K562 (cell line): Measurements from ENCODE around the gene INSR. TPM values are rescaled to one million over a fixed set of nuclear protein-coding genes. Genes with fewer than 3 reads are reported as not detected.

ENCODE experiments used
- ATAC-seq: fragments of 200-7000 bp; cut with Tn5 transposase; 3 replicates; pipeline ENCODE4 v1.9.1; 2020; ENCODE audit warnings: moderate library complexity
- BruUV-seq: library from RNA; stranded (reverse); fragments of 400-500 nt; replicated peaks from 2 replicates; lab custom pipeline; 2021; lab: Mats Ljungman, UMichigan
- CTCF ChIA-PET: fragments of 300-600 bp; formaldehyde crosslinking; extraction: SDS; loops from one replicate; lab custom pipeline; 2021; ENCODE audit warnings: low intra/inter-chr PET ratio; lab: Yijun Ruan, JAX
- POLR2A ChIA-PET: fragments of 300-600, 350-650 bp; sonication (Branson Sonifier 250); formaldehyde crosslinking; extraction: SDS; loops from one replicate; lab custom pipeline; 2021; ENCODE audit warnings: antibody characterized with exemption, inconsistent platforms; lab: Yijun Ruan, JAX
- DNase-seq, 4 experiments: peaks; one replicate each; pipeline versions ENCODE4 v3.0.0 to v3.0.0-alpha.2; 2011 to 2018; ENCODE audit warnings: low spot score in 3 of 4, mixed read lengths in 3 of 4; ENCODE audit errors: extremely low read depth in 1 of 4
- FAIRE-seq: peaks from 2 replicates; lab custom pipeline; 2011; peaks lifted over from hg19 to GRCh38; lab: Jason Lieb, UNC
- H2AFZ ChIP-seq: 2 replicates; pipeline ENCODE4 v1.6.0; 2011; ENCODE audit warnings: low read depth, low read length, control low read depth, inconsistent platforms
- H3K27ac ChIP-seq: fragments of 200-600 bp; 3 replicates; pipeline ENCODE4 v1.8.0; 2011; ENCODE audit warnings: low read depth, mild to moderate bottlenecking, control low read depth, inconsistent platforms, low read length, moderate library complexity, mixed read lengths; ENCODE audit errors: extremely low read depth
- H3K27me3 ChIP-seq, 2 experiments: fragments of 300-600 bp in 1 of 2; 2 replicates in 1 of 2; 3 replicates in 1 of 2; pipeline versions ENCODE4 v1.6.0 to v1.8.0; 2011; ENCODE audit warnings: inconsistent platforms in 2 of 2, low read length in 2 of 2, mild to moderate bottlenecking in 1 of 2, mixed read lengths in 1 of 2, moderate library complexity in 1 of 2; ENCODE audit not compliant: control insufficient read depth in 2 of 2, insufficient read depth in 2 of 2
- H3K36me3 ChIP-seq: fragments of 300-600 bp; 3 replicates; pipeline ENCODE4 v1.8.0; 2011; ENCODE audit warnings: mild to moderate bottlenecking, low read length, inconsistent platforms; ENCODE audit not compliant: control insufficient read depth, insufficient read depth
- H3K4me1 ChIP-seq, 2 experiments: fragments of 200-600 bp in 1 of 2; replicated peaks in 1 of 2; 2 replicates in 1 of 2; 3 replicates in 1 of 2; pipeline versions ENCODE4 v1.5.1 to v1.8.0; 2011; ENCODE audit warnings: inconsistent platforms in 2 of 2, low read length in 2 of 2, mild to moderate bottlenecking in 1 of 2, mixed read lengths in 1 of 2, moderate library complexity in 1 of 2; ENCODE audit not compliant: control insufficient read depth in 2 of 2, insufficient read depth in 2 of 2
- H3K4me2 ChIP-seq: 2 replicates; pipeline ENCODE4 v1.6.1; 2011; ENCODE audit warnings: low read length, control low read depth, inconsistent platforms, mixed read lengths; ENCODE audit not compliant: insufficient read depth
- H3K4me3 ChIP-seq: fragments of 200-600 bp; sonication (generic), shearing (Covaris generic); 2 replicates; pipeline ENCODE4 v1.5.1; 2016; ENCODE audit warnings: control low read depth, inconsistent platforms
- H3K79me2 ChIP-seq: fragments of 200-600 bp; 3 replicates; pipeline ENCODE4 v1.8.0; 2011; ENCODE audit warnings: low read length, inconsistent platforms; ENCODE audit not compliant: control insufficient read depth, insufficient read depth
- H3K9ac ChIP-seq, 2 experiments: 2 replicates each; pipeline versions ENCODE4 v1.6.0 to v1.6.1; 2011; ENCODE audit warnings: low read depth in 2 of 2, low read length in 2 of 2, control low read depth in 1 of 2, inconsistent platforms in 1 of 2, mild to moderate bottlenecking in 1 of 2, mixed read lengths in 1 of 2; ENCODE audit not compliant: insufficient read depth in 1 of 2
- H3K9me1 ChIP-seq: one replicate; pipeline ENCODE4 v1.6.0; 2011; ENCODE audit warnings: inconsistent platforms, mild to moderate bottlenecking, low read length, moderate library complexity; ENCODE audit not compliant: control insufficient read depth, insufficient read depth
- H3K9me3 ChIP-seq: replicated peaks from 2 replicates; pipeline ENCODE4 v1.5.1; 2011; ENCODE audit warnings: low read depth, low read length, inconsistent platforms; ENCODE audit not compliant: control insufficient read depth, insufficient read depth
- H4K20me1 ChIP-seq: replicated peaks from 2 replicates; pipeline ENCODE4 v1.6.1; 2011; ENCODE audit warnings: low read length, inconsistent platforms, mixed read lengths; ENCODE audit not compliant: control insufficient read depth, insufficient read depth
- NR3C1 ChIP-seq: sonication (generic); formaldehyde crosslinking; IDR thresholded peaks from 2 replicates; pipeline ENCODE4 v1.8.1; 2022; ENCODE audit warnings: missing genetic modification reagents
- PCBP2 ChIP-seq: fragments of 200-400 bp; formaldehyde crosslinking; IDR thresholded peaks from 2 replicates; pipeline ENCODE4 v1.6.1; 2018; ENCODE audit warnings: low read length, low read depth, mild to moderate bottlenecking, moderate library complexity; ENCODE audit not compliant: poor library complexity, severe bottlenecking
- VEZF1 ChIP-seq: fragments of 200-800 bp; sonication (Bioruptor generic); IDR thresholded peaks from 2 replicates; pipeline ENCODE4 v1.6.1; 2017; ENCODE audit warnings: missing genetic modification characterization, missing compliant biosample characterization
- WGBS: fragments of 100-300 bp; shearing (Covaris generic); methylation state at CpG from one replicate; pipeline ENCODE4 v1.1.6; 2016; ENCODE audit warnings: low coverage, mixed read lengths; ENCODE audit not compliant: insufficient coverage; ENCODE audit errors: missing lambda C conversion rate; 5-methylcytosine and 5-hydroxymethylcytosine counted together
- in situ Hi-C: fragments of 300-500 bp; cut with MboI; formaldehyde crosslinking; loops from 4 replicates; pipeline ENCODE4 v1.15.0; 2018; ENCODE audit warnings: inconsistent platforms, mixed read lengths
- intact Hi-C: fragments of 100-400 bp; cut with micrococcal nuclease; formaldehyde crosslinking; loops from 2 replicates; pipeline ENCODE4 v1.14.2; 2022
- polyA plus RNA-seq, 8 experiments: library from polyadenylated mRNA; depleted of rRNA in 4 of 8; stranded (reverse) in 5 of 8; unstranded in 3 of 8; fragments of >200 nt; fragmentation: Nextera tagmentation in 2 of 8; fragmentation: Illumina TruSeq in 1 of 8; extraction: Ambion mirVana in 2 of 8; extraction: Trizol in 1 of 8; gene quantifications; 2 replicates each; pipeline versions ENCODE4 v1.2.1 to v1.2.3, GENCODE V29; 2011 to 2014; ENCODE audit warnings: inconsistent platforms in 1 of 8, missing spikeins in 1 of 8
- total RNA-seq, 7 experiments: library from RNA; depleted of rRNA in 6 of 7; stranded (reverse); fragments of >200 nt in 6 of 7; fragmentation: Illumina TruSeq in 2 of 7; extraction: Trizol in 2 of 7; gene quantifications; 2 replicates each; pipeline versions ENCODE4 v1.2.1 to v1.2.3, GENCODE V29; 2011 to 2021; ENCODE audit warnings: low replicate concordance in 1 of 7

Gene INSR
- total and polyA plus RNA-seq, 9 of the 15 experiments (the other 6 are each of a cell fraction or from before 2014, with no cell fraction given) = 0.04 to 0.88 (median 0.41) TPM

GRCh38 chr19:7304200-7304599, 10.0 kb upstream of the INSR start:
- Histone ChIP-seq H2AFZ (no peak overlapping the region), H3K36me3 (no peaks in the 10 kb centered on the region), H3K4me3 (no peak overlapping the region), H3K4me2 (no peak overlapping the region), H3K27ac (no peak overlapping the region), H4K20me1 (no peaks in the 10 kb centered on the region), H3K4me1 (no peaks in the 10 kb centered on the region), H3K9me1 (no peaks in the 10 kb centered on the region), H3K79me2 (no peaks in the 10 kb centered on the region), H3K9me3 (no peaks in the 10 kb centered on the region), H3K27me3 (peaks cover 2 to 10% of the 10 kb centered on the region in 2 experiments; a peak in 2 of 5 replicates), H3K9ac (no peak overlapping the region)
- intact Hi-C loops = no loop called here
- DNase-seq = no peak
- no peak for FAIRE-seq
- ATAC-seq = no peak
- ChIA-PET POLR2A (interaction anchor here (1.5 kb wide), 1 partner anchor 13 kb away, joined by 4 read pairs; no protein-coding TSS in a partner anchor), CTCF (no interaction called here)
- WGBS = 1% methylated on average over 9 of the region's 9 CpGs
- BruUV-seq = no TSS peak
- in situ Hi-C loops = no loop called here
- TF ChIP-seq NR3C1 = no peak

- Histone ChIP-seq H3K9me1 (no peaks in the 10 kb centered on the region), H2AFZ (no peak overlapping the region), H3K27ac (no peak overlapping the region), H3K4me2 (no peak overlapping the region), H3K9ac (no peak overlapping the region), H3K4me3 (no peak overlapping the region), H3K79me2 (no peaks in the 10 kb centered on the region), H3K9me3 (no peaks in the 10 kb centered on the region), H4K20me1 (no peaks in the 10 kb centered on the region), H3K36me3 (no peaks in the 10 kb centered on the region), H3K4me1 (no peaks in the 10 kb centered on the region), H3K27me3 (peaks cover 2 to 10% of the 10 kb centered on the region in 2 experiments; a peak in 2 of 5 replicates)
- no peak for DNase-seq
- no peak for ATAC-seq
- FAIRE-seq = no peak
- CTCF ChIA-PET = no interaction called here
- no TSS peak for BruUV-seq
- POLR2A ChIA-PET = interaction anchor here (1.5 kb wide), 1 partner anchor 13 kb away, joined by 4 read pairs; no protein-coding TSS in a partner anchor
- TF ChIP-seq PCBP2 = peak; percentile 57
- no peak for TF ChIP-seq VEZF1 (CRISPR knock-in tag)
- whole genome bisulfite sequencing = 41% methylated on average over 4 of the region's 4 CpGs
- in situ Hi-C loops (no loop called here), intact Hi-C loops (no loop called here)
These were observed 9.3 kb upstream of the INSR start for GRCh38 chr19:7303470-7303869.
